Fibroblast of mammary gland (primary cell): ENCODE measurements around the gene FAM13A.
"Not testable (repeated sequence)": the region's sequence is repeated elsewhere in the genome, so short reads cannot be mapped to it uniquely, and the experiment has no call there.

Source experiments
- DNase-seq: peaks from one replicate; pipeline ENCODE4 v3.0.0-alpha.2; 2010; ENCODE audit warnings: low read depth
- H3K4me3 ChIP-seq: 2 replicates; pipeline ENCODE4 v1.5.1; 2011; ENCODE audit warnings: low read depth, mild to moderate bottlenecking, low read length, moderate library complexity; ENCODE audit not compliant: control insufficient read depth
- TF ChIP-seq, protein P1 (sequence below): conservative IDR thresholded peaks from 2 replicates; pipeline ENCODE4 v1.5.1; 2011; ENCODE audit warnings: low read depth, low read length, inconsistent platforms; ENCODE audit not compliant: control insufficient read depth, insufficient read depth

Gene FAM13A

DNA sequence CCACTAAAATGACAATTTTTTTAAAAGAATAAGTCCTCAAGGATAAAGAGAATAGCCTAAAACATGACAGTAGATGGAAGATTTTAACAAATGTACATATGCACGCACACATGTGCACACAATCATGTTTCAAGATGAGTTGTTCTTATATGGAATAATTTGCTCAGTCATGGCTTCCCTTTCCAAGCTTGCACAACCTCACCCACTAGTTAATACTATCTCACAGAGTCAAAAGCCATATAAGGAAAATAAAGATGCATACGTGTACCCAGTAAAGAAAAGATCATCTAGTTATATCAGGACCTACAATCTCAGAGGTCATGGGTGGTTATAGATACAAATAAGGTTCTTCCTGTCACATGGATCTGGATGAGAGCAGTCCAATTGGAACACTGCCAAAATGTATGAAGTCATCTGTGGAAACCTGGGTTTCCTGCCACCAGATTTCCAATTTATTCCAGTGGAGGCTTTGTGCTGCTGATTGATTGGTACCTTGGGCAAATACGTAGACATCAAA lies 56.1 kb downstream of the FAM13A start:
- no peak overlapping the region for H3K4me3 ChIP-seq
- peak; percentile 77 for DNase-seq
- TF ChIP-seq, protein P1, sequence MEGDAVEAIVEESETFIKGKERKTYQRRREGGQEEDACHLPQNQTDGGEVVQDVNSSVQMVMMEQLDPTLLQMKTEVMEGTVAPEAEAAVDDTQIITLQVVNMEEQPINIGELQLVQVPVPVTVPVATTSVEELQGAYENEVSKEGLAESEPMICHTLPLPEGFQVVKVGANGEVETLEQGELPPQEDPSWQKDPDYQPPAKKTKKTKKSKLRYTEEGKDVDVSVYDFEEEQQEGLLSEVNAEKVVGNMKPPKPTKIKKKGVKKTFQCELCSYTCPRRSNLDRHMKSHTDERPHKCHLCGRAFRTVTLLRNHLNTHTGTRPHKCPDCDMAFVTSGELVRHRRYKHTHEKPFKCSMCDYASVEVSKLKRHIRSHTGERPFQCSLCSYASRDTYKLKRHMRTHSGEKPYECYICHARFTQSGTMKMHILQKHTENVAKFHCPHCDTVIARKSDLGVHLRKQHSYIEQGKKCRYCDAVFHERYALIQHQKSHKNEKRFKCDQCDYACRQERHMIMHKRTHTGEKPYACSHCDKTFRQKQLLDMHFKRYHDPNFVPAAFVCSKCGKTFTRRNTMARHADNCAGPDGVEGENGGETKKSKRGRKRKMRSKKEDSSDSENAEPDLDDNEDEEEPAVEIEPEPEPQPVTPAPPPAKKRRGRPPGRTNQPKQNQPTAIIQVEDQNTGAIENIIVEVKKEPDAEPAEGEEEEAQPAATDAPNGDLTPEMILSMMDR: no peak

GRCh38 chr4:89000382-89000781 lies 56.6 kb downstream of the FAM13A start:
- DNase-seq: no peak

GRCh38 chr4:88999392-88999930 lies 57.5 kb downstream of the FAM13A start:
- TF ChIP-seq, protein P1: no peak
- DNase-seq: no peak
- H3K4me3 ChIP-seq: no peak overlapping the region

More at GRCh38 chr4:89000382-89000781, 56.6 kb downstream of the FAM13A start:
- no peak overlapping the region for H3K4me3 ChIP-seq
- TF ChIP-seq, protein P1: no peak

GRCh38 chr4:88998891-88999290 lies 58.1 kb downstream of the FAM13A start:
- TF ChIP-seq, protein P1: no peak
- no peak overlapping the region for H3K4me3 ChIP-seq
- DNase-seq: no peak

DNA sequence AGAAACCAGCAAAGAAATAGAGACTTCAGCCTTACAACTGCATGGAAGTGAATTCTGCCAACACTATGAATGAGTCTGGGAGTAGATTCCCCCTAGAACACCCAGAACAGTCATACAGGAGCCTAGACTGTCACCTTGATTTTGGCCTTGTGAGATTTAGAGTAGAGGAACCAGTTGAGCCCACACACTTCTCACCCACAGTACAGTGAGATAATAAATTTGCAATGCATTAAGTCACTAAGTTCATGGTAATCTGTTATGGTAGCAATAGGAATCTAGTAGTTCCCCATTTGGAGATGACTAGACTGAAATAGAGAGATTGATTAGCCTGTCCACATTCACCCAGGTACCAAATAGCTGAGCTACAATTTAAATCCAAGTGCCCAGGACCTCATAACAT lies 59.0 kb downstream of the FAM13A start:
- TF ChIP-seq, protein P1: no peak
- DNase-seq: no peak
- no peak overlapping the region for H3K4me3 ChIP-seq

DNA sequence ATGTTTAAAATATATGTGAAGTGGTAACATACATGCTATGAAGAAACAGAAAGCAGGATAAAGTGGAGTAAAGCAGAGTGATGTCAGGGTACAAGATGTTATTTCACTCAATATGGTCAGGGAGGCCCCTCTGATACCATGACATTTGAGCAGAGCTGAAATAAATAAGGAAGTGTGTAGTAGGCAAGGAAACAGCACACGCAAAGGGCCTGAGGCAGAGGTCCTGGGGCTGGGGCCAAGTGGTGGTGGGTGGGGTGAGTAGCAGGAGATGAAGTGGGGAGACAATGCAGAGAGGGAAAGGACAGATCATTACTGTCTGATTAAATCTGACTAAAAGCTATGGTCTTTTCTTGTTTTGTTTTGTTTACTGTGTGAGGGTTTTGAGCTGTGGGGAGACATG lies 61.1 kb downstream of the FAM13A start:
- no peak overlapping the region for H3K4me3 ChIP-seq
- no peak for DNase-seq
- TF ChIP-seq, protein P1: no peak

GRCh38 chr4:88995257-88995656 lies 61.7 kb downstream of the FAM13A start:
- not testable (repeated sequence) for H3K4me3 ChIP-seq, DNase-seq
